Measurements from ENCODE around the gene TTN. TPM values are rescaled to one million over a fixed set of nuclear protein-coding genes. Genes with fewer than 3 reads are reported as not detected.

Gene TTN
- total RNA-seq, 3 donors from 2014 or later (not counting 1 experiment from before 2014, with no cell fraction given) = 2.5 to 4.2 (median 3.7) TPM

- peak in 1 of 3 donors; percentile 32 for ATAC-seq
- 88% methylated on average over 1 of the region's 2 CpGs for WGBS (ENCODE audit: insufficient coverage)
Observed at GRCh38 chr2:178756843-178757242, 50.4 kb downstream of the TTN start.

DNA sequence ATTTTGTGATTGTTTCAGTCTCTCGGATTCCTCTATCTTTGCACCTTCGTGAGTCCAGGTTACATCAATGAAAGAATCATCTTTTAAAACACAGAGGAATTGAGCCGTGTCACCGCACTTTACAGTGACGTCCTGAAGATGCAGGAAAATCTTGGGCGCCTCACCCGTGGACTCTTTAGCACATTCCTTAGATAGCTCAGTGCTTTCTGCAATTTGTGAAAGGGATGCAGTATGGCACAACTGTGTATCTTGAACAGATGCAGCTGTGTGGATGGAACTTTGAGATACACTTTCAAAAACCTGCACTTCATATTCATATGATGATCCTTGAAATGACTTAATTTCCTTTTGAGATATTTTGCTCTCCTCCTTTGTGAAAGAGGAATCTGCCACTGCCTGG is 50.9 kb downstream of the TTN start:
- no peaks in the 10 kb centered on the region for H3K4me1 ChIP-seq (ENCODE audit: control insufficient read depth, insufficient read depth, low read length)
- Mint-ChIP-seq H3K27ac (no peak overlapping the region), H3K9me3 (no peaks in the 10 kb centered on the region), H3K36me3 (no peaks in the 10 kb centered on the region), H3K4me3 (no peak overlapping the region), H3K27me3 (ENCODE audit: low read depth in 2 of 2) (no peaks in the 10 kb centered on the region), H3K4me1 (no peaks in the 10 kb centered on the region)
- ATAC-seq = no peak
- H3K9me3 ChIP-seq (ENCODE audit: control insufficient read depth, insufficient read depth, low read length) = no peaks in the 10 kb centered on the region
- WGBS (ENCODE audit: insufficient coverage) = 96% methylated on average over 7 of the region's 7 CpGs
- no peaks in the 10 kb centered on the region for H3K27me3 ChIP-seq (ENCODE audit: control insufficient read depth, insufficient read depth, low read length)
- no peak for DNase-seq
- H3K36me3 ChIP-seq (ENCODE audit: control insufficient read depth, insufficient read depth, low read length) = no peaks in the 10 kb centered on the region
- no peak for TF ChIP-seq CTCF (IDR thresholded peaks at IDR 0.05)
- intact Hi-C loops (cut with micrococcal nuclease) = no loop called here
- no peak overlapping the region for H3K4me3 ChIP-seq (ENCODE audit: low read length)
- H3K27ac ChIP-seq (ENCODE audit: low read length) = no peak overlapping the region

More at GRCh38 chr2:178756843-178757242, 50.4 kb downstream of the TTN start:
- no peaks in the 10 kb centered on the region for H3K9me3 ChIP-seq (ENCODE audit: control insufficient read depth, insufficient read depth, low read length)
- H3K27me3 ChIP-seq (ENCODE audit: control insufficient read depth, insufficient read depth, low read length) = no peaks in the 10 kb centered on the region
- no peak for TF ChIP-seq CTCF (IDR thresholded peaks at IDR 0.05)
- Mint-ChIP-seq H3K4me3 (no peak overlapping the region), H3K27me3 (ENCODE audit: low read depth in 2 of 2) (no peaks in the 10 kb centered on the region), H3K4me1 (no peaks in the 10 kb centered on the region), H3K9me3 (no peaks in the 10 kb centered on the region), H3K27ac (no peak overlapping the region), H3K36me3 (no peaks in the 10 kb centered on the region)
- intact Hi-C loops (cut with micrococcal nuclease) = no loop called here
- no peak for DNase-seq
- no peak overlapping the region for H3K4me3 ChIP-seq (ENCODE audit: low read length)
- no peaks in the 10 kb centered on the region for H3K36me3 ChIP-seq (ENCODE audit: control insufficient read depth, insufficient read depth, low read length)
- no peaks in the 10 kb centered on the region for H3K4me1 ChIP-seq (ENCODE audit: control insufficient read depth, insufficient read depth, low read length)
- no peak overlapping the region for H3K27ac ChIP-seq (ENCODE audit: low read length)

GRCh38 chr2:178747767-178748166 is 59.5 kb downstream of the TTN start:
- DNase-seq = no peak
- H3K9me3 ChIP-seq (ENCODE audit: control insufficient read depth, insufficient read depth, low read length) = no peaks in the 10 kb centered on the region
- Mint-ChIP-seq H3K4me3 (no peak overlapping the region), H3K27me3 (ENCODE audit: low read depth in 2 of 2) (peaks cover 0 to 7% of the 10 kb centered on the region in 2 donors), H3K4me1 (no peaks in the 10 kb centered on the region), H3K27ac (no peak overlapping the region), H3K36me3 (no peaks in the 10 kb centered on the region), H3K9me3 (no peaks in the 10 kb centered on the region)
- no peaks in the 10 kb centered on the region for H3K36me3 ChIP-seq (ENCODE audit: control insufficient read depth, insufficient read depth, low read length)
- H3K4me3 ChIP-seq (ENCODE audit: low read length) = no peak overlapping the region
- intact Hi-C loops (cut with micrococcal nuclease) = no loop called here
- H3K27ac ChIP-seq (ENCODE audit: low read length) = no peak overlapping the region
- no peak for TF ChIP-seq CTCF (IDR thresholded peaks at IDR 0.05)
- no peaks in the 10 kb centered on the region for H3K27me3 ChIP-seq (ENCODE audit: control insufficient read depth, insufficient read depth, low read length)
- no peak for ATAC-seq
- no peaks in the 10 kb centered on the region for H3K4me1 ChIP-seq (ENCODE audit: control insufficient read depth, insufficient read depth, low read length)

- DNase-seq = no peak
- Histone ChIP-seq H3K4me1 (ENCODE audit: control insufficient read depth, insufficient read depth, low read length) (no peaks in the 10 kb centered on the region), H3K27ac (ENCODE audit: low read length) (no peak overlapping the region), H3K9me3 (ENCODE audit: control insufficient read depth, insufficient read depth, low read length) (no peaks in the 10 kb centered on the region), H3K36me3 (ENCODE audit: control insufficient read depth, insufficient read depth, low read length) (no peaks in the 10 kb centered on the region), H3K27me3 (ENCODE audit: control insufficient read depth, insufficient read depth, low read length) (no peaks in the 10 kb centered on the region), H3K4me3 (ENCODE audit: low read length) (no peak overlapping the region)
- Mint-ChIP-seq H3K4me3 (no peak overlapping the region), H3K27me3 (ENCODE audit: low read depth in 2 of 2) (no peaks in the 10 kb centered on the region), H3K4me1 (no peaks in the 10 kb centered on the region), H3K27ac (no peak overlapping the region), H3K36me3 (no peaks in the 10 kb centered on the region), H3K9me3 (peaks cover 0 to 2% of the 10 kb centered on the region in 2 donors)
- intact Hi-C loops (cut with micrococcal nuclease) = no loop called here
- no peak for ATAC-seq
- 94% methylated on average over 4 of the region's 4 CpGs for WGBS (ENCODE audit: insufficient coverage)
- no peak for TF ChIP-seq CTCF (IDR thresholded peaks at IDR 0.05)
Observed at GRCh38 chr2:178734518-178734917, 72.7 kb downstream of the TTN start.
